Measurements from ENCODE around the gene PSKH1. TPM values are rescaled to one million over a fixed set of nuclear protein-coding genes. Genes with fewer than 3 reads are reported as not detected.

PSKH1 gene
- total and polyA plus RNA-seq, 9 of the 15 experiments (the other 6 are each of a cell fraction or from before 2014, with no cell fraction given) = 0.96 to 20.9 (median 9.4) TPM

- Histone ChIP-seq H3K9me1 (ENCODE audit: control insufficient read depth, insufficient read depth, low read length) (no peaks in the 10 kb centered on the region), H4K20me1 (replicated peaks; ENCODE audit: control insufficient read depth, insufficient read depth, low read length) (no peaks in the 10 kb centered on the region; the same call in 1 of the 2 replicates), H3K27me3 (ENCODE audit: control insufficient read depth in 2 of 2, insufficient read depth in 2 of 2, low read length in 2 of 2) (no peaks in the 10 kb centered on the region), H3K4me3 (peak overlapping the region; percentile 85), H3K9ac (ENCODE audit: insufficient read depth in 1 of 2, low read depth in 2 of 2, low read length in 2 of 2) (peak overlapping the region; percentile 90 to 98), H3K9me3 (replicated peaks; ENCODE audit: control insufficient read depth, insufficient read depth, low read depth, low read length) (no peaks in the 10 kb centered on the region), H3K4me1 (replicated peaks in 1 of 2; ENCODE audit: control insufficient read depth in 2 of 2, insufficient read depth in 2 of 2, low read length in 2 of 2) (peaks cover 17 to 70% of the 10 kb centered on the region in 2 experiments), H3K4me2 (ENCODE audit: insufficient read depth, low read length) (peak overlapping the region; percentile 99), H2AFZ (ENCODE audit: low read depth, low read length) (peak overlapping the region; percentile 95), H3K27ac (ENCODE audit: extremely low read depth, low read depth, low read length) (peak overlapping the region; percentile 66), H3K79me2 (ENCODE audit: control insufficient read depth, insufficient read depth, low read length) (peaks cover 42% of the 10 kb centered on the region), H3K36me3 (ENCODE audit: control insufficient read depth, insufficient read depth, low read length) (peaks cover 28% of the 10 kb centered on the region; the same call in 2 of the 3 replicates)
- FAIRE-seq (no peak), ATAC-seq (peak; percentile 4), DNase-seq (ENCODE audit: extremely low read depth in 1 of 4, low spot score in 3 of 4) (no peak)
- ChIA-PET POLR2A (interaction anchor here (0.5 to 1.7 kb wide), 21 partner anchors 9 to 379 kb away, joined by 3 to 8 read pairs (median 3); partner anchors contain the start of gene LCAT), CTCF (ENCODE audit: low intra/inter-chr PET ratio) (no interaction called here)
- intact Hi-C loops (cut with micrococcal nuclease) = loop anchor here (5.0 to 10.0 kb wide), 2 partner anchors 107 to 410 kb away; partner anchors contain the start of gene RIPOR1
- in situ Hi-C loops (cut with MboI) = no loop called here
- BruUV-seq (replicated peaks) = no TSS peak
- 2% methylated on average over 13 of the region's 13 CpGs for WGBS (ENCODE audit: insufficient coverage, low coverage, missing lambda C conversion rate)
- TF ChIP-seq SREBF2 (CRISPR knock-in tag; IDR thresholded peaks at IDR 0.05) (no peak), TFAM (CRISPR knock-in tag; conservative IDR thresholded peaks at IDR 0.05) (no peak), ZNF77 (CRISPR knock-in tag; IDR thresholded peaks at IDR 0.05) (peak; percentile 18; the same call in 1 of the 2 replicates), POLR2AphosphoS2 (IDR thresholded peaks at IDR 0.05; ENCODE audit: low read length) (0 out of 2 replicates have a peak, but pooled peaks have one; percentile 1), ZBTB7A (IDR thresholded peaks at IDR 0.05; ENCODE audit: borderline replicate concordance, control insufficient read depth, low read depth, low read length) (peak; percentile 35; the same call in 1 of the 2 replicates), ZNF830 (CRISPR knock-in tag; IDR thresholded peaks at IDR 0.05) (0 out of 2 replicates have a peak, but pooled peaks have one; percentile 47), FIP1L1 (IDR thresholded peaks at IDR 0.05; ENCODE audit: low read depth, low read length, poor library complexity, severe bottlenecking) (no peak), MED1 (CRISPR knock-in tag; IDR thresholded peaks at IDR 0.05; ENCODE audit: borderline replicate concordance) (0 out of 2 replicates have a peak, but pooled peaks have one; percentile 18), LCOR (CRISPR knock-in tag; IDR thresholded peaks at IDR 0.05) (0 out of 2 replicates have a peak, but pooled peaks have one; percentile 25)
- TF ChIP-seq, protein P1, sequence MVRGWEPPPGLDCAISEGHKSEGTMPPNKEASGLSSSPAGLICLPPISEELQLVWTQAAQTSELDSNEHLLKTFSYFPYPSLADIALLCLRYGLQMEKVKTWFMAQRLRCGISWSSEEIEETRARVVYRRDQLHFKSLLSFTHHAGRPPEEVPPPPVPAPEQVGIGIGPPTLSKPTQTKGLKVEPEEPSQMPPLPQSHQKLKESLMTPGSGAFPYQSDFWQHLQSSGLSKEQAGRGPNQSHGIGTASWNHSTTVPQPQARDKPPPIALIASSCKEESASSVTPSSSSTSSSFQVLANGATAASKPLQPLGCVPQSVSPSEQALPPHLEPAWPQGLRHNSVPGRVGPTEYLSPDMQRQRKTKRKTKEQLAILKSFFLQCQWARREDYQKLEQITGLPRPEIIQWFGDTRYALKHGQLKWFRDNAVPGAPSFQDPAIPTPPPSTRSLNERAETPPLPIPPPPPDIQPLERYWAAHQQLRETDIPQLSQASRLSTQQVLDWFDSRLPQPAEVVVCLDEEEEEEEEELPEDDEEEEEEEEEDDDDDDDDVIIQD (CRISPR knock-in tag; IDR thresholded peaks at IDR 0.05) = no peak
- TF ChIP-seq, protein P2, sequence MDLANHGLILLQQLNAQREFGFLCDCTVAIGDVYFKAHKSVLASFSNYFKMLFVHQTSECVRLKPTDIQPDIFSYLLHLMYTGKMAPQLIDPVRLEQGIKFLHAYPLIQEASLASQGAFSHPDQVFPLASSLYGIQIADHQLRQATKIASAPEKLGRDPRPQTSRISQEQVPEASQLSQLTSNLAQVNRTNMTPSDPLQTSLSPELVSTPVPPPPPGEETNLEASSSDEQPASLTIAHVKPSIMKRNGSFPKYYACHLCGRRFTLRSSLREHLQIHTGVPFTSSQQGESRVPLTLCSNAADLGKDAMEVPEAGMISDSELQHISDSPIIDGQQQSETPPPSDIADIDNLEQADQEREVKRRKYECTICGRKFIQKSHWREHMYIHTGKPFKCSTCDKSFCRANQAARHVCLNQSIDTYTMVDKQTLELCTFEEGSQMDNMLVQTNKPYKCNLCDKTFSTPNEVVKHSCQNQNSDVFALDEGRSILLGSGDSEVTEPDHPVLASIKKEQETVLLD (IDR thresholded peaks at IDR 0.05) = no peak
- TF ChIP-seq, protein P3, sequence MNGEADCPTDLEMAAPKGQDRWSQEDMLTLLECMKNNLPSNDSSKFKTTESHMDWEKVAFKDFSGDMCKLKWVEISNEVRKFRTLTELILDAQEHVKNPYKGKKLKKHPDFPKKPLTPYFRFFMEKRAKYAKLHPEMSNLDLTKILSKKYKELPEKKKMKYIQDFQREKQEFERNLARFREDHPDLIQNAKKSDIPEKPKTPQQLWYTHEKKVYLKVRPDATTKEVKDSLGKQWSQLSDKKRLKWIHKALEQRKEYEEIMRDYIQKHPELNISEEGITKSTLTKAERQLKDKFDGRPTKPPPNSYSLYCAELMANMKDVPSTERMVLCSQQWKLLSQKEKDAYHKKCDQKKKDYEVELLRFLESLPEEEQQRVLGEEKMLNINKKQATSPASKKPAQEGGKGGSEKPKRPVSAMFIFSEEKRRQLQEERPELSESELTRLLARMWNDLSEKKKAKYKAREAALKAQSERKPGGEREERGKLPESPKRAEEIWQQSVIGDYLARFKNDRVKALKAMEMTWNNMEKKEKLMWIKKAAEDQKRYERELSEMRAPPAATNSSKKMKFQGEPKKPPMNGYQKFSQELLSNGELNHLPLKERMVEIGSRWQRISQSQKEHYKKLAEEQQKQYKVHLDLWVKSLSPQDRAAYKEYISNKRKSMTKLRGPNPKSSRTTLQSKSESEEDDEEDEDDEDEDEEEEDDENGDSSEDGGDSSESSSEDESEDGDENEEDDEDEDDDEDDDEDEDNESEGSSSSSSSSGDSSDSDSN (IDR thresholded peaks at IDR 0.05; ENCODE audit: borderline replicate concordance in 1 of 2, low read depth in 2 of 2, low read length in 2 of 2) = 0 out of 4 replicates have a peak, but pooled peaks of 1 of the 2 experiments have one; percentile 2
- TF ChIP-seq, protein P4, sequence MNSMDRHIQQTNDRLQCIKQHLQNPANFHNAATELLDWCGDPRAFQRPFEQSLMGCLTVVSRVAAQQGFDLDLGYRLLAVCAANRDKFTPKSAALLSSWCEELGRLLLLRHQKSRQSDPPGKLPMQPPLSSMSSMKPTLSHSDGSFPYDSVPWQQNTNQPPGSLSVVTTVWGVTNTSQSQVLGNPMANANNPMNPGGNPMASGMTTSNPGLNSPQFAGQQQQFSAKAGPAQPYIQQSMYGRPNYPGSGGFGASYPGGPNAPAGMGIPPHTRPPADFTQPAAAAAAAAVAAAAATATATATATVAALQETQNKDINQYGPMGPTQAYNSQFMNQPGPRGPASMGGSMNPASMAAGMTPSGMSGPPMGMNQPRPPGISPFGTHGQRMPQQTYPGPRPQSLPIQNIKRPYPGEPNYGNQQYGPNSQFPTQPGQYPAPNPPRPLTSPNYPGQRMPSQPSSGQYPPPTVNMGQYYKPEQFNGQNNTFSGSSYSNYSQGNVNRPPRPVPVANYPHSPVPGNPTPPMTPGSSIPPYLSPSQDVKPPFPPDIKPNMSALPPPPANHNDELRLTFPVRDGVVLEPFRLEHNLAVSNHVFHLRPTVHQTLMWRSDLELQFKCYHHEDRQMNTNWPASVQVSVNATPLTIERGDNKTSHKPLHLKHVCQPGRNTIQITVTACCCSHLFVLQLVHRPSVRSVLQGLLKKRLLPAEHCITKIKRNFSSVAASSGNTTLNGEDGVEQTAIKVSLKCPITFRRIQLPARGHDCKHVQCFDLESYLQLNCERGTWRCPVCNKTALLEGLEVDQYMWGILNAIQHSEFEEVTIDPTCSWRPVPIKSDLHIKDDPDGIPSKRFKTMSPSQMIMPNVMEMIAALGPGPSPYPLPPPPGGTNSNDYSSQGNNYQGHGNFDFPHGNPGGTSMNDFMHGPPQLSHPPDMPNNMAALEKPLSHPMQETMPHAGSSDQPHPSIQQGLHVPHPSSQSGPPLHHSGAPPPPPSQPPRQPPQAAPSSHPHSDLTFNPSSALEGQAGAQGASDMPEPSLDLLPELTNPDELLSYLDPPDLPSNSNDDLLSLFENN (IDR thresholded peaks at IDR 0.05; ENCODE audit: low read depth in 2 of 2, low read length in 2 of 2) = no peak
Observed at GRCh38 chr16:67935101-67935401, 42.0 kb downstream of the PSKH1 start.
